A549 (cell line): ENCODE data around the gene CCDC30.

ENCODE experiments used
- BCL3 ChIP-seq: fragments of >200 bp; sonication (Bioruptor Twin); formaldehyde crosslinking; IDR thresholded peaks from 3 replicates; pipeline ENCODE4 v1.6.1; 2016
- CTCF ChIP-seq: fragments of >200 bp; sonication (Bioruptor Twin); formaldehyde crosslinking; IDR thresholded peaks from 3 replicates; pipeline ENCODE4 v1.5.1; 2016
- EHMT2 ChIP-seq: fragments of 200-600 bp; sonication (generic); IDR thresholded peaks from 2 replicates; pipeline ENCODE4 v1.6.1; 2016; ENCODE audit warnings: antibody characterized with exemption, low read depth, mild to moderate bottlenecking, moderate library complexity
- HOXB13 ChIP-seq: fragments of 250-450 bp; sonication (Bioruptor Pico); IDR thresholded peaks from 2 replicates; pipeline ENCODE4 v1.5.0; 2020; ENCODE audit warnings: low read depth, mild to moderate bottlenecking, moderate library complexity
- KDM1A ChIP-seq: fragments of 200-600 bp; sonication (generic); IDR thresholded peaks from 2 replicates; pipeline ENCODE4 v1.6.1; 2016; ENCODE audit warnings: low read depth, mild to moderate bottlenecking
- MAX ChIP-seq: IDR thresholded peaks from 2 replicates; pipeline ENCODE4 v1.6.1; 2012
- POLR2AphosphoS2 ChIP-seq: conservative IDR thresholded peaks from 2 replicates; pipeline ENCODE4 v1.6.1; 2012; ENCODE audit warnings: low read length, improper control_type of control experiment, inconsistent platforms
- RAD21 ChIP-seq, 2 experiments: fragments of >200 bp in 1 of 2; sonication (Bioruptor Twin) in 1 of 2; formaldehyde crosslinking in 1 of 2; IDR thresholded peaks in 1 of 2; conservative IDR thresholded peaks in 1 of 2; 2 replicates in 1 of 2; 3 replicates in 1 of 2; pipeline ENCODE4 v1.6.1; 2012 to 2018; ENCODE audit warnings: inconsistent platforms in 1 of 2
- REST ChIP-seq: fragments of 200-600 bp; sonication (generic); IDR thresholded peaks from 2 replicates; pipeline ENCODE4 v1.6.1; 2016; ENCODE audit warnings: antibody characterized with exemption, mild to moderate bottlenecking, moderate library complexity
- RNF2 ChIP-seq: fragments of 200-600 bp; sonication (generic); IDR thresholded peaks from 2 replicates; pipeline ENCODE4 v1.6.1; 2016; ENCODE audit warnings: low read depth, mild to moderate bottlenecking, antibody characterized with exemption, moderate library complexity, borderline replicate concordance

- TF ChIP-seq EHMT2 (no peak), BCL3 (no peak), CTCF (no peak), RNF2 (no peak), POLR2AphosphoS2 (no peak), REST (no peak), KDM1A (no peak), RAD21 (conservative IDR thresholded peaks at IDR 0.05 in 1 of 2, IDR thresholded peaks at IDR 0.05 in 1 of 2) (no peak), HOXB13 (CRISPR knock-in tag) (no peak), MAX (no peak)
Measured at GRCh38 chr1:42461196-42461595, 1.9 kb upstream of the CCDC30 start.
